Glomerular visceral epithelial cell (primary cell): ENCODE results near the gene HSF2BP.
A peak's percentile ranks its signal among the peaks of the same experiment; 100 is the strongest.
"Not testable (repeated sequence)": the region's sequence is repeated elsewhere in the genome, so short reads cannot be mapped to it uniquely, and the experiment has no call there.

Experiments
- DNase-seq: peaks from one replicate; pipeline ENCODE4 v3.0.0-alpha.2; 2016; ENCODE audit errors: extremely low spot score

Gene HSF2BP

GRCh38 chr21:43687566-43688399, 28.5 kb upstream of the HSF2BP start:
- no peak for DNase-seq

GRCh38 chr21:43686811-43687565, 27.7 kb upstream of the HSF2BP start:
- DNase-seq = no peak

- DNase-seq = no peak
Measured at GRCh38 chr21:43684424-43684823, 25.1 kb upstream of the HSF2BP start.

- peak; percentile 69 for DNase-seq
Measured at GRCh38 chr21:43681650-43682049, 22.4 kb upstream of the HSF2BP start.

- not testable (repeated sequence) for DNase-seq
Measured at GRCh38 chr21:43680421-43680820, 21.1 kb upstream of the HSF2BP start.

- DNase-seq = no peak
Measured at GRCh38 chr21:43679951-43680350, 20.7 kb upstream of the HSF2BP start.

- no peak for DNase-seq
Measured at GRCh38 chr21:43676391-43676790, 17.1 kb upstream of the HSF2BP start.

GRCh38 chr21:43675871-43676270, 16.6 kb upstream of the HSF2BP start:
- DNase-seq = no peak

GRCh38 chr21:43669828-43670605, 10.7 kb upstream of the HSF2BP start:
- DNase-seq = no peak

- peak; percentile 89 for DNase-seq
Measured at GRCh38 chr21:43667191-43667904, 8.1 kb upstream of the HSF2BP start.

- no peak for DNase-seq
Measured at GRCh38 chr21:43665879-43666278, 6.6 kb upstream of the HSF2BP start.

- no peak for DNase-seq
Measured at GRCh38 chr21:43664358-43664757, 5.1 kb upstream of the HSF2BP start.

- DNase-seq = no peak
Measured at GRCh38 chr21:43663033-43663432, 3.7 kb upstream of the HSF2BP start.

GRCh38 chr21:43662286-43662685, 3.0 kb upstream of the HSF2BP start:
- no peak for DNase-seq

- no peak for DNase-seq
Measured at GRCh38 chr21:43658769-43659135, 536 bp downstream of the HSF2BP start.

GRCh38 chr21:43658088-43658741, 1.1 kb downstream of the HSF2BP start:
- DNase-seq = no peak

- DNase-seq = no peak
Measured at GRCh38 chr21:43657355-43658087, 1.8 kb downstream of the HSF2BP start.

- peak; percentile 25 for DNase-seq
Measured at GRCh38 chr21:43654806-43655489, 4.3 kb downstream of the HSF2BP start.

- DNase-seq = no peak
Measured at GRCh38 chr21:43653626-43654025, 5.7 kb downstream of the HSF2BP start.

GRCh38 chr21:43652616-43653015, 6.7 kb downstream of the HSF2BP start:
- DNase-seq = no peak
